Kidney (tissue), 14 donors: ENCODE results near the gene MTG1. TPM values are rescaled to one million over a fixed set of nuclear protein-coding genes. Genes with fewer than 3 reads are reported as not detected.

ENCODE experiments used
- DNase-seq, 5 donors: peaks; one replicate each; pipeline ENCODE4 v3.0.0-alpha.2; 2013 to 2020
- FAIRE-seq: peaks from 2 replicates; lab custom pipeline; 2012; peaks lifted over from hg19 to GRCh38; lab: Jason Lieb, UNC
- H3K27ac ChIP-seq, 2 donors: one replicate each; pipeline ENCODE4 v1.7.0; 2013; ENCODE audit warnings: low read depth in 2 of 2, low read length in 2 of 2, inconsistent platforms in 1 of 2
- H3K27me3 ChIP-seq: one replicate; pipeline ENCODE4 v1.7.1; 2013; ENCODE audit warnings: low read length, inconsistent platforms; ENCODE audit not compliant: control insufficient read depth, insufficient read depth
- H3K36me3 ChIP-seq, 3 donors: one replicate each; pipeline versions ENCODE4 v1.7.0 to v1.7.1; 2013; ENCODE audit warnings: low read length in 3 of 3, control low read depth in 1 of 3, inconsistent platforms in 1 of 3; ENCODE audit not compliant: insufficient read depth in 3 of 3, control insufficient read depth in 2 of 3
- H3K4me1 ChIP-seq, 3 donors: one replicate each; pipeline versions ENCODE4 v1.7.0 to v1.7.1; 2013; ENCODE audit warnings: low read length in 3 of 3, inconsistent platforms in 1 of 3, low read depth in 1 of 3; ENCODE audit not compliant: control insufficient read depth in 2 of 3, insufficient read depth in 2 of 3
- H3K4me3 ChIP-seq, 3 donors: one replicate each; pipeline versions ENCODE4 v1.7.0 to v1.8.1; 2013; ENCODE audit warnings: low read length in 3 of 3, control low read depth in 1 of 3, inconsistent platforms in 1 of 3
- H3K9ac ChIP-seq, 3 donors: one replicate each; pipeline versions ENCODE4 v1.7.0 to v1.7.1; 2013; ENCODE audit warnings: low read length in 3 of 3, control low read depth in 1 of 3, inconsistent platforms in 1 of 3
- H3K9me3 ChIP-seq, 3 donors: one replicate each; pipeline versions ENCODE4 v1.7.0 to v1.7.1; 2013; ENCODE audit warnings: low read length in 3 of 3, control low read depth in 1 of 3, inconsistent platforms in 1 of 3; ENCODE audit not compliant: control insufficient read depth in 2 of 3, insufficient read depth in 1 of 3
- intact Hi-C: fragments of 100-400 bp; cut with DNase I; formaldehyde crosslinking; loops from one replicate; pipeline ENCODE4 v1.11.1; 2022
- polyA plus RNA-seq: library from polyadenylated mRNA; stranded (reverse); fragments of 350-450 nt; fragmentation: Illumina TruSeq; extraction: RNeasy Lipid Tissue Mini Kit (QIAGEN cat#74804); gene quantifications from one replicate; pipeline ENCODE4 v1.2.3, GENCODE V29; 2014; ENCODE audit warnings: low read depth, low replicate concordance; ENCODE audit not compliant: insufficient read depth
- total RNA-seq: library from RNA; stranded (reverse); fragmentation: NEBNext Ultra II Directional; extraction: Animal tissue kit (Norgen Biotek cat#: 25700); gene quantifications from one replicate; pipeline ENCODE4 v1.2.1, GENCODE V29; 2021
- TF ChIP-seq, protein P1 (sequence below): IDR thresholded peaks from 3 replicates; pipeline ENCODE4 v1.5.1; 2012; ENCODE audit warnings: mild to moderate bottlenecking, moderate library complexity, borderline replicate concordance; ENCODE audit not compliant: insufficient read depth; ENCODE audit errors: extremely low read depth
- donor health status: control.
- donor health status: control.
- donor health status: control.
- donor health status: control.
- donor health status: control.
- donor health status: DM: yes; HTN: yes; CAD: no.
- donor health status: Normal renal cell carcinoma (clear cell type).

MTG1 gene
- total and polyA plus RNA-seq, 2 donors from 2014 or later: 51.1 to 68.5 TPM

DNA sequence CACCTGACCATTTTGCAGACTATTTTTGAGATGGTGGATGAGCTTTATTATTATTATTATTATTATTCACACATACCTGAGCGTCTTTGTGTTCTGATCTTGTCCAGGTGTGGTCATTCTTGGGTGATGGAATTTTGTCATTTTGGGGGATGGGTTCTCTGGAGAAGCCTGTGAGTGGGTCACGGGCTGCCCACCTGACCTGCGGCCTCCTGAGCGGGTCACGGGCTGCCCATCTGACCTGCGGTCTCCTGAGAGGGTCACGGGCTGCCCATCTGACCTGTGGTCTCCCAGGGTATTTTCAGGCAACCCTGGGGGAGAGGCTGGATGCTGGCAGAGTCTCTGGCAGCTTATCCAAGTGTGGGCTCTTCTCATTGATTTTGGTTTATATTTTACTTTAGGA, 67.1 kb downstream of the MTG1 start:
- intact Hi-C loops: no loop called here

DNA sequence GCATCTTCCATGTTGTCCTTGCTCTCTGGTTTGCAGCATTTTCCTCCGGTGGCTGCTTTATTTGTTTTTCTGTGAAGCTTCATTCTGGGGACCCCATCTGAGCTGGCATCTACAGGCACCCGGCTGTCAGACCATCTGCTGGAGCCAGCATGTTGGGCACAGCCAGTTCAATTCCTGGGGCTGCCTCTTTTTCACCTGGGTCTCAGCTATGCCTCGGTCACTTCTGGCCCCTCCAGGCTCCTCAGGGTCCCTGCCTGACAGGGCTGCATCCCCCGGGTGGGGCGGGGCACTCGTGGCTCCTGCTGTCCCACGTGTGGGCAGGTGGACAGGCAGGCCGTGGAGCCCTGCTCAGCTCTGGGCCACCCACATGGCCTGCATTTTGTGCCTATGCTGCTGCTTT, 67.9 kb downstream of the MTG1 start:
- H3K4me3 ChIP-seq: no peak overlapping the region
- no peak overlapping the region for H3K9ac ChIP-seq
- no peaks in the 10 kb centered on the region for H3K36me3 ChIP-seq
- H3K27ac ChIP-seq: no peak overlapping the region
- H3K9me3 ChIP-seq: no peaks in the 10 kb centered on the region
- intact Hi-C loops: no loop called here
- H3K27me3 ChIP-seq: no peaks in the 10 kb centered on the region
- no peak for FAIRE-seq
- DNase-seq: no peak
- TF ChIP-seq, protein P1, sequence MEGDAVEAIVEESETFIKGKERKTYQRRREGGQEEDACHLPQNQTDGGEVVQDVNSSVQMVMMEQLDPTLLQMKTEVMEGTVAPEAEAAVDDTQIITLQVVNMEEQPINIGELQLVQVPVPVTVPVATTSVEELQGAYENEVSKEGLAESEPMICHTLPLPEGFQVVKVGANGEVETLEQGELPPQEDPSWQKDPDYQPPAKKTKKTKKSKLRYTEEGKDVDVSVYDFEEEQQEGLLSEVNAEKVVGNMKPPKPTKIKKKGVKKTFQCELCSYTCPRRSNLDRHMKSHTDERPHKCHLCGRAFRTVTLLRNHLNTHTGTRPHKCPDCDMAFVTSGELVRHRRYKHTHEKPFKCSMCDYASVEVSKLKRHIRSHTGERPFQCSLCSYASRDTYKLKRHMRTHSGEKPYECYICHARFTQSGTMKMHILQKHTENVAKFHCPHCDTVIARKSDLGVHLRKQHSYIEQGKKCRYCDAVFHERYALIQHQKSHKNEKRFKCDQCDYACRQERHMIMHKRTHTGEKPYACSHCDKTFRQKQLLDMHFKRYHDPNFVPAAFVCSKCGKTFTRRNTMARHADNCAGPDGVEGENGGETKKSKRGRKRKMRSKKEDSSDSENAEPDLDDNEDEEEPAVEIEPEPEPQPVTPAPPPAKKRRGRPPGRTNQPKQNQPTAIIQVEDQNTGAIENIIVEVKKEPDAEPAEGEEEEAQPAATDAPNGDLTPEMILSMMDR: no peak
- no peaks in the 10 kb centered on the region for H3K4me1 ChIP-seq

More for the DNA sequence above, 67.1 kb downstream of the MTG1 start:
- FAIRE-seq: no peak
- Histone ChIP-seq H3K4me1 (no peaks in the 10 kb centered on the region), H3K4me3 (no peak overlapping the region), H3K36me3 (no peaks in the 10 kb centered on the region), H3K27me3 (no peaks in the 10 kb centered on the region), H3K27ac (no peak overlapping the region), H3K9ac (no peak overlapping the region), H3K9me3 (no peaks in the 10 kb centered on the region)
- no peak for DNase-seq
- TF ChIP-seq, protein P1: no peak

GRCh38 chr10:133462512-133463305, 68.8 kb downstream of the MTG1 start:
- TF ChIP-seq, protein P1: no peak
- Histone ChIP-seq H3K4me1 (no peaks in the 10 kb centered on the region), H3K27me3 (no peaks in the 10 kb centered on the region), H3K4me3 (no peak overlapping the region), H3K36me3 (peaks cover 0 to 1% (median 0%) of the 10 kb centered on the region in 3 donors), H3K27ac (no peak overlapping the region), H3K9me3 (no peaks in the 10 kb centered on the region), H3K9ac (no peak overlapping the region)
- intact Hi-C loops: no loop called here
- no peak for DNase-seq
- no peak for FAIRE-seq
